GM18526 (cell line): ENCODE measurements around the gene MAPKAP1.

Experiments
- POLR2A ChIP-seq: IDR thresholded peaks from 3 replicates; pipeline ENCODE4 v1.6.1; 2011; ENCODE audit not compliant: insufficient read length; ENCODE audit errors: extremely low read depth

The MAPKAP1 gene

GRCh38 chr9:125659201-125659840, 47.7 kb downstream of the MAPKAP1 start:
- TF ChIP-seq POLR2A = no peak

- TF ChIP-seq POLR2A = no peak
These were observed 50.4 kb downstream of the MAPKAP1 start for GRCh38 chr9:125656560-125656959.

GRCh38 chr9:125655691-125656410, 51.2 kb downstream of the MAPKAP1 start:
- TF ChIP-seq POLR2A = no peak

- TF ChIP-seq POLR2A = no peak
These were observed 51.9 kb downstream of the MAPKAP1 start for GRCh38 chr9:125655066-125655633.

GRCh38 chr9:125654121-125654520, 52.9 kb downstream of the MAPKAP1 start:
- TF ChIP-seq POLR2A = no peak

GRCh38 chr9:125653325-125653724, 53.7 kb downstream of the MAPKAP1 start:
- no peak for TF ChIP-seq POLR2A

GRCh38 chr9:125652759-125653158, 54.2 kb downstream of the MAPKAP1 start:
- TF ChIP-seq POLR2A = no peak

GRCh38 chr9:125652233-125652594, 54.8 kb downstream of the MAPKAP1 start:
- no peak for TF ChIP-seq POLR2A

GRCh38 chr9:125651576-125652232, 55.3 kb downstream of the MAPKAP1 start:
- TF ChIP-seq POLR2A = no peak

GRCh38 chr9:125650271-125650737, 56.7 kb downstream of the MAPKAP1 start:
- no peak for TF ChIP-seq POLR2A

GRCh38 chr9:125649826-125650225, 57.2 kb downstream of the MAPKAP1 start:
- TF ChIP-seq POLR2A = no peak

GRCh38 chr9:125649315-125649714, 57.7 kb downstream of the MAPKAP1 start:
- no peak for TF ChIP-seq POLR2A

- no peak for TF ChIP-seq POLR2A
These were observed 58.7 kb downstream of the MAPKAP1 start for GRCh38 chr9:125648294-125648693.

- TF ChIP-seq POLR2A = no peak
These were observed 60.3 kb downstream of the MAPKAP1 start for GRCh38 chr9:125646621-125647100.

- TF ChIP-seq POLR2A = no peak
These were observed 60.8 kb downstream of the MAPKAP1 start for GRCh38 chr9:125646217-125646616.
